PFSK-1 (cell line): ENCODE measurements around the gene SEC24C.

Experiments
- FOXP2 ChIP-seq: optimal IDR thresholded peaks from 2 replicates; pipeline ENCODE3; 2011; ENCODE audit warnings: borderline replicate concordance, control low read depth, inconsistent platforms; ENCODE audit not compliant: insufficient read depth; ENCODE audit errors: extremely low read length, extremely low read depth
- POLR2AphosphoS5 ChIP-seq: IDR thresholded peaks from 2 replicates; pipeline ENCODE4 v1.6.1; 2012; ENCODE audit warnings: low read depth, mild to moderate bottlenecking, control low read depth, low read length, moderate library complexity
- REST ChIP-seq, 2 experiments: IDR thresholded peaks; 2 replicates each; pipeline versions ENCODE4 v1.6.1 to v1.8.0; 2011 to 2012; ENCODE audit warnings: low read depth in 2 of 2, low read length in 2 of 2, control low read depth in 1 of 2, inconsistent platforms in 1 of 2, mild to moderate bottlenecking in 1 of 2, moderate library complexity in 1 of 2; ENCODE audit not compliant: insufficient read depth in 1 of 2
- TAF1 ChIP-seq: IDR thresholded peaks from 2 replicates; pipeline ENCODE4 v1.6.1; 2012; ENCODE audit warnings: low read length, control low read depth, borderline replicate concordance; ENCODE audit not compliant: insufficient read depth

- TF ChIP-seq POLR2AphosphoS5 (no peak), REST (IDR thresholded peaks at IDR 0.05; ENCODE audit: insufficient read depth in 1 of 2, low read depth in 2 of 2, low read length in 2 of 2) (no peak), FOXP2 (no peak), TAF1 (no peak)
These were observed 53.9 kb downstream of the SEC24C start for GRCh38 chr10:73798087-73798486.
